H1 (cell line): ENCODE measurements around the gene HEATR5A. TPM values are rescaled to one million over a fixed set of nuclear protein-coding genes. Genes with fewer than 3 reads are reported as not detected.

Source experiments
- CTCF ChIA-PET: fragments of 300-600 bp; sonication (Branson Sonifier 250); formaldehyde crosslinking; loops from one replicate; lab custom pipeline; 2021; ENCODE audit not compliant: partially characterized antibody; lab: Charles Lee
- POLR2A ChIA-PET: fragments of 300-600 bp; sonication (Branson Sonifier 250); formaldehyde crosslinking; loops from one replicate; lab custom pipeline; 2021; ENCODE audit warnings: inconsistent platforms; ENCODE audit not compliant: partially characterized antibody; lab: Charles Lee
- DNase-seq, 2 experiments: peaks; one replicate each; pipeline versions ENCODE4 v3.0.0 to v3.0.0-alpha.2; 2010 to 2022; ENCODE audit warnings: low spot score in 2 of 2, low read depth in 1 of 2, mixed read lengths in 1 of 2
- FAIRE-seq: peaks from 2 replicates; lab custom pipeline; 2011; peaks lifted over from hg19 to GRCh38; lab: Jason Lieb, UNC
- H2AFZ ChIP-seq: 2 replicates; pipeline ENCODE4 v1.8.1; 2012; ENCODE audit warnings: low read length, inconsistent platforms
- H2AK5ac ChIP-seq: 2 replicates; pipeline ENCODE4 v1.6.1; 2013; ENCODE audit warnings: low read depth, low read length
- H2BK120ac ChIP-seq: replicated peaks from 2 replicates; pipeline ENCODE3; 2013; ENCODE audit warnings: low read depth, low read length, inconsistent platforms
- H2BK12ac ChIP-seq: 2 replicates; pipeline ENCODE4 v1.6.1; 2013; ENCODE audit warnings: low read depth, low read length
- H2BK15ac ChIP-seq: 2 replicates; pipeline ENCODE4 v1.6.1; 2013; ENCODE audit warnings: low read length
- H2BK20ac ChIP-seq: 2 replicates; pipeline ENCODE4 v1.6.1; 2013; ENCODE audit warnings: low read length
- H2BK5ac ChIP-seq: 2 replicates; pipeline ENCODE4 v1.6.1; 2013; ENCODE audit warnings: low read depth, low read length
- H3K14ac ChIP-seq: 2 replicates; pipeline ENCODE4 v1.6.1; 2013; ENCODE audit warnings: inconsistent platforms; ENCODE audit not compliant: insufficient read length
- H3K18ac ChIP-seq: 2 replicates; pipeline ENCODE4 v1.6.1; 2013; ENCODE audit warnings: low read length; ENCODE audit errors: extremely low read depth
- H3K23ac ChIP-seq: 2 replicates; pipeline ENCODE4 v1.6.1; 2013; ENCODE audit warnings: inconsistent platforms; ENCODE audit not compliant: insufficient read length
- H3K23me2 ChIP-seq: 2 replicates; pipeline ENCODE4 v1.6.1; 2013; ENCODE audit warnings: low read depth, low read length
- H3K27ac ChIP-seq: 2 replicates; pipeline ENCODE4 v1.6.1; 2011; ENCODE audit warnings: low read depth, low read length, inconsistent platforms
- H3K27me3 ChIP-seq, 4 experiments: replicated peaks in 1 of 4; 1 replicate in 1 of 4; 2 replicates in 3 of 4; pipeline versions ENCODE4 v1.6.1 to v1.8.1; 2011 to 2013; ENCODE audit warnings: low read length in 3 of 4, mild to moderate bottlenecking in 3 of 4, inconsistent platforms in 2 of 4, mixed read lengths in 2 of 4, moderate library complexity in 1 of 4; ENCODE audit not compliant: control insufficient read depth in 3 of 4, insufficient read depth in 3 of 4; ENCODE audit errors: extremely low read depth in 1 of 4
- H3K36me3 ChIP-seq, 4 experiments: 2 replicates each; pipeline versions ENCODE4 v1.6.1 to v1.8.1; 2011 to 2013; ENCODE audit warnings: mild to moderate bottlenecking in 4 of 4, low read length in 3 of 4, moderate library complexity in 2 of 4, control low read depth in 1 of 4, inconsistent platforms in 1 of 4; ENCODE audit not compliant: insufficient read depth in 4 of 4, control insufficient read depth in 2 of 4
- H3K4ac ChIP-seq: replicated peaks from 2 replicates; pipeline ENCODE3; 2013; ENCODE audit warnings: low read length, low read depth, mixed read lengths, inconsistent platforms; ENCODE audit not compliant: insufficient read length
- H3K4me1 ChIP-seq, 4 experiments: replicated peaks in 1 of 4; 1 replicate in 1 of 4; 2 replicates in 3 of 4; pipeline versions ENCODE4 v1.6.1 to v1.8.1; 2011 to 2013; ENCODE audit warnings: low read length in 3 of 4, inconsistent platforms in 2 of 4, mixed read lengths in 1 of 4; ENCODE audit not compliant: insufficient read depth in 4 of 4, control insufficient read depth in 3 of 4
- H3K4me2 ChIP-seq, 2 experiments: 2 replicates each; pipeline versions ENCODE4 v1.6.1 to v1.8.1; 2011 to 2013; ENCODE audit warnings: low read depth in 2 of 2, low read length in 2 of 2, control low read depth in 1 of 2, inconsistent platforms in 1 of 2, mild to moderate bottlenecking in 1 of 2; ENCODE audit not compliant: insufficient read depth in 1 of 2
- H3K4me3 ChIP-seq, 4 experiments: fragments of 200-600, 300-600 bp in 1 of 4; sonication (generic), shearing (Covaris generic), sonication (Bioruptor Twin) in 1 of 4; 2 replicates each; pipeline versions ENCODE4 v1.5.1 to v1.8.1; 2011 to 2016; ENCODE audit warnings: low read length in 4 of 4, low read depth in 3 of 4, control low read depth in 2 of 4, inconsistent platforms in 2 of 4, mild to moderate bottlenecking in 2 of 4, mixed read lengths in 1 of 4, moderate library complexity in 1 of 4; ENCODE audit not compliant: insufficient read depth in 2 of 4; ENCODE audit errors: extremely low read depth in 1 of 4
- H3K56ac ChIP-seq: replicated peaks from 2 replicates; pipeline ENCODE3; 2013; ENCODE audit warnings: low read depth, mild to moderate bottlenecking, mixed read lengths, low read length, inconsistent platforms; ENCODE audit not compliant: insufficient read length
- H3K79me1 ChIP-seq: 2 replicates; pipeline ENCODE4 v1.6.1; 2013; ENCODE audit warnings: low read depth, low read length, control low read depth
- H3K79me2 ChIP-seq, 2 experiments: 2 replicates each; pipeline versions ENCODE4 v1.6.1 to v1.8.1; 2012 to 2013; ENCODE audit warnings: low read length in 2 of 2, mild to moderate bottlenecking in 2 of 2, inconsistent platforms in 1 of 2; ENCODE audit not compliant: insufficient read depth in 2 of 2, control insufficient read depth in 1 of 2
- H3K9ac ChIP-seq, 4 experiments: replicated peaks in 1 of 4; 1 replicate in 1 of 4; 2 replicates in 3 of 4; pipeline versions ENCODE4 v1.6.1 to v1.8.1; 2011 to 2013; ENCODE audit warnings: low read depth in 3 of 4, low read length in 3 of 4, control low read depth in 2 of 4, mild to moderate bottlenecking in 2 of 4, moderate library complexity in 2 of 4, inconsistent platforms in 1 of 4; ENCODE audit errors: extremely low read depth in 1 of 4
- H3K9me3 ChIP-seq, 2 experiments: 2 replicates each; pipeline versions ENCODE4 v1.6.1 to v1.8.1; 2012 to 2013; ENCODE audit warnings: mild to moderate bottlenecking in 2 of 2, moderate library complexity in 2 of 2, control low read depth in 1 of 2, inconsistent platforms in 1 of 2, low read depth in 1 of 2, low read length in 1 of 2, mixed read lengths in 1 of 2; ENCODE audit not compliant: insufficient read depth in 2 of 2
- H4K20me1 ChIP-seq, 2 experiments: replicated peaks in 1 of 2; 2 replicates each; pipeline versions ENCODE3 to v1.8.1; 2011 to 2013; ENCODE audit warnings: inconsistent platforms in 2 of 2, low read length in 2 of 2, mild to moderate bottlenecking in 1 of 2; ENCODE audit not compliant: insufficient read depth in 2 of 2, control insufficient read depth in 1 of 2
- H4K5ac ChIP-seq: 2 replicates; pipeline ENCODE4 v1.6.1; 2013; ENCODE audit warnings: low read length, low read depth, mixed read lengths, inconsistent platforms; ENCODE audit not compliant: insufficient read length
- H4K8ac ChIP-seq: 2 replicates; pipeline ENCODE4 v1.8.0; 2013; ENCODE audit warnings: mild to moderate bottlenecking, moderate library complexity, low read length, inconsistent platforms; ENCODE audit not compliant: insufficient read depth; ENCODE audit errors: extremely low read depth
- H4K91ac ChIP-seq: replicated peaks from 2 replicates; pipeline ENCODE3; 2013; ENCODE audit warnings: low read length, mixed read lengths, inconsistent platforms; ENCODE audit not compliant: insufficient read length
- EZH2 ChIP-seq: fragments of 200-600 bp; sonication (generic); IDR thresholded peaks from 2 replicates; pipeline ENCODE4 v1.7.1; 2012; ENCODE audit warnings: low read depth, mild to moderate bottlenecking, moderate library complexity, low read length, inconsistent platforms; ENCODE audit not compliant: severe bottlenecking
- NANOG ChIP-seq: IDR thresholded peaks from 2 replicates; pipeline ENCODE4 v1.6.1; 2011; ENCODE audit warnings: low read length, low read depth, mild to moderate bottlenecking, inconsistent platforms; ENCODE audit not compliant: insufficient read depth, poor library complexity, severe bottlenecking
- SP2 ChIP-seq: IDR thresholded peaks from 2 replicates; pipeline ENCODE4 v1.6.1; 2012; ENCODE audit warnings: mild to moderate bottlenecking, low read length, inconsistent platforms
- whole genome bisulfite sequencing, 2 experiments: shearing (Covaris generic) in 1 of 2; methylation state at CpG; one replicate each; pipeline versions ENCODE4 v1.1.6 to v1.1.7; 2013 to 2015; ENCODE audit warnings: low lambda C conversion rate in 2 of 2, mixed read lengths in 2 of 2, inconsistent platforms in 1 of 2, low coverage in 1 of 2, missing lambda C conversion rate in 1 of 2; ENCODE audit not compliant: insufficient replicate concordance in 2 of 2, insufficient coverage in 1 of 2, insufficient read length in 1 of 2; ENCODE audit errors: extremely low coverage in 1 of 2, missing lambda C conversion rate in 1 of 2; 5-methylcytosine and 5-hydroxymethylcytosine counted together
- polyA plus RNA-seq, 7 experiments: library from polyadenylated mRNA; depleted of rRNA in 3 of 7; stranded (reverse) in 5 of 7; unstranded in 2 of 7; fragments of >200 nt in 5 of 7; fragments of 200-250 nt in 2 of 7; gene quantifications; 1 replicate in 5 of 7; 2 replicates in 1 of 7; 4 replicates in 1 of 7; pipeline versions ENCODE4 v1.2.1 to v1.2.3, GENCODE V29; 2011 to 2013; ENCODE audit warnings: missing spikeins in 2 of 7, mixed read lengths in 2 of 7
- total RNA-seq: library from RNA; stranded (reverse); fragmentation: NEBNext Ultra II Directional; extraction: Animal tissue kit (Norgen Biotek cat#: 25700); gene quantifications from 2 replicates; pipeline ENCODE4 v1.2.1, GENCODE V29; 2021
- TF ChIP-seq, protein P1 (sequence below): IDR thresholded peaks from 2 replicates; pipeline ENCODE4 v1.6.1; 2011; ENCODE audit warnings: low read depth, mild to moderate bottlenecking, low read length; ENCODE audit not compliant: insufficient read depth

HEATR5A gene
- total and polyA plus RNA-seq, 2 of the 8 experiments (the other 6 are each of a cell fraction or from before 2014, with no cell fraction given) = 9.0 to 36.2 TPM

GRCh38 chr14:31283153-31283552, 137.2 kb downstream of the HEATR5A start:
- CTCF ChIA-PET = interaction anchor here (0.6 kb wide), 1 partner anchor 529 kb away, joined by 4 read pairs; no protein-coding TSS in a partner anchor
- WGBS, 2 experiments = 86% methylated on average over 1 of the region's 1 CpG; no CpG with 5 or more reads in 1 of the 2 experiments
- no peak overlapping the region for H3K14ac ChIP-seq

More at GRCh38 chr14:31283153-31283552, 137.2 kb downstream of the HEATR5A start:
- Histone ChIP-seq H3K4me3 (no peak overlapping the region), H3K79me1 (no peaks in the 10 kb centered on the region), H2BK20ac (no peak overlapping the region), H3K4me2 (no peak overlapping the region), H3K27ac (no peak overlapping the region), H4K5ac (no peak overlapping the region), H3K9ac (no peak overlapping the region), H4K8ac (no peak overlapping the region), H3K56ac (no peak overlapping the region), H3K4ac (no peak overlapping the region), H3K79me2 (no peaks in the 10 kb centered on the region), H2BK120ac (no peak overlapping the region), H2BK12ac (no peak overlapping the region), H2BK5ac (no peak overlapping the region), H3K36me3 (no peaks in the 10 kb centered on the region), H2BK15ac (no peak overlapping the region), H3K27me3 (no peaks in the 10 kb centered on the region), H2AFZ (no peak overlapping the region), H3K23me2 (no peaks in the 10 kb centered on the region), H3K23ac (no peak overlapping the region), H4K91ac (no peak overlapping the region), H4K20me1 (no peaks in the 10 kb centered on the region), H2AK5ac (no peak overlapping the region), H3K9me3 (peaks cover 3 to 11% of the 10 kb centered on the region in 2 experiments; a peak in 1 of 4 replicates), H3K18ac (no peak overlapping the region), H3K4me1 (no peaks in the 10 kb centered on the region)
- TF ChIP-seq NANOG (no peak), EZH2 (no peak), SP2 (no peak)
- TF ChIP-seq, protein P1, sequence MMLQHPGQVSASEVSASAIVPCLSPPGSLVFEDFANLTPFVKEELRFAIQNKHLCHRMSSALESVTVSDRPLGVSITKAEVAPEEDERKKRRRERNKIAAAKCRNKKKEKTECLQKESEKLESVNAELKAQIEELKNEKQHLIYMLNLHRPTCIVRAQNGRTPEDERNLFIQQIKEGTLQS = no peak
- no peak for FAIRE-seq
- DNase-seq = no peak
- POLR2A ChIA-PET = no interaction called here
